ENCODE results near the gene DLG2.
A peak's percentile ranks its signal among the peaks of the same experiment; 100 is the strongest.

The DLG2 gene

DNA sequence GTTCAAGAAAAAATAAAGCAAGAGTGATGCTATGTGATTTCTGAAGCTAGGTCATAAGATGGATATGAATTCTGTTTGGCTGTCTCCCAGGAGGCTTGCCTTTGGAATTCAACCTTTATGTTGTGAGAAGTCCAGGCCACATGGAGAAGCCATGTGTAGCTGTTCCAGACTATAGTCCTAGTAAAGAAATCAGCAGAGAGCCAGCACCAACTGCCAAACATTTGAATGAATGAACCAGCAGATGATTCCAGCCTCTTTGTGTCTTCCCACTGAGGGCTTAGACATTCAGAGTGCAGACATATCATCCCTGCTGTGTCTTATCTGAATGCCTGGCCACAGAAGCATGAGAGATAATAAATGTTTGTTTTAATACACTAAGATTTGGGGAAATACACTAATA, 1150.6 kb downstream of the DLG2 start:
- DNase-seq (ENCODE audit: extremely low spot score, insufficient read length, low read depth) (no peak), FAIRE-seq (no peak)

DNA sequence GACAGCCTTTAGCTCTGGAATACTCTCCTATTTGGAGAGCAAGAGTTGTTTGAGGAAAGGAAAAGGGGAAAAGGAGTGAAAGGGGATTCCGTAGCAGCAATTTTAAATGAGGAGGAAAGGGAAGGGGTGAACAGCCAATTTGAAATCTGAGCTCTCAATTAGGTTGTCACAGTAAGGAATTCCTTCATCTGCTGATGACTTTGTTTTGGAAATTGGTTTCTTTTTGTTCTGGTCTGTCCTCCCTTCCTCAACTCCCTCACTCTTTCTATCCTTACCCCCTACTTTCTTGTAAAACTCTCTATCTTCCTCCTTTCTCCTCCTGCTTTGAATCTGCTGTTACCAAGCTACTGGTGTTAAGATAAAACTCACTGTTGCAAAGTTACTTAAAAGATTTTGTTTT, 1155.6 kb downstream of the DLG2 start:
- FAIRE-seq = no peak
- no peak for DNase-seq (ENCODE audit: extremely low spot score, insufficient read length, low read depth)

DNA sequence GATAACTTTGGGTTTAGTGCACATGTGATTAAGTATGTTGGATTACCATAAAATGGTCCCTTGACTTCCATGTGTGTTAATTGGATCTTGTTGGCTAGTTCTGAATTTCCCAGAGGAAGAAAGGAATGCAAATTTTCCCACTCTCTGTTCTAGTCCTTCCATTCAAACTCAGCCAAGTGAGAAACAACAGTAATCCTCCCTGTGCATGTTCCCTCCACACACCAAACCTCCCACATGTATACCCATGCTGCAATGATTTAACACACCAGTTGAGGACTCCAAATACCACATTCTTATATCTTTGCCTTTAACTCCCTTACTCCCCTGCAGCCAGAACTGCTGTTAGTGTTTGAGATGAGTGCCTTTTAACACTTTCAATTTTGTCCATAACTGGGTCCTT, 1158.9 kb downstream of the DLG2 start:
- DNase-seq (ENCODE audit: extremely low spot score, insufficient read length, low read depth) = no peak
- FAIRE-seq = no peak

DNA sequence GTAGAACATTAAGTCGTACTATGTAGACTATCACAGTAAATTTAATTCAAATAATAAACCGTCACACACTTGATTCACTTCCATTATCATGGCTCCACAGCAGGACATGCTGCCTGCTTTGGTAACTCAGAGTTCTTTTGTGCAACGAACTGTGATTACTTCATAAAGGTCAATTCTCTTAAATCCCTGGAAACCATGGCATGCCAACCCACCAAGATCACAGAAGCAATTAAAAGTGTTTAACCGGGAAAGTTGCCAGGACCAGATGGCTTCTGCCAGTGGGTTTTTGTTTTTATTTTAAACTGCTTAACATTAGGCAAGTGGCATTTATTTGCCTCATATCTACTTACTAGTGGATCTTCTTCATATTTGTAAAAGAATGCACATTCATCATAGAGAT, 1162.1 kb downstream of the DLG2 start:
- no peak for FAIRE-seq

DNA sequence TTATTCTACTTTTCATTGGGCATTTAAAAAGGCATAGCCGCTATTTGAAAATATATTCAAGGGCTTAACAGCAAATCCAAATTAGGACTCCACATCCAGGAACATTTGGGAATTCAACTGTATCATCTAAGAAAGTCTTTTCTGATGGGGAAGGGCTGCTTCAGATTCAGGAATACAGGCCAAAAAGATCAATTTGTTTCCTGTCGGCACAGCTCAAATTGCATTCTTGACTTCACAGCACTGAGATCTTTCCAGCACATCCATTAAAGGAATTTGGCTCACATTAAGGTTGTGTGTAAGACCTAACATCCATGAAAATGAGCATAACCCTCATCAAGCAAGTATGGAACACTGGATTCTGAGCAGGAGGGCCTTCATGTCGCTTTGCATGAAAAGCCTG, 1171.5 kb downstream of the DLG2 start:
- no peak for FAIRE-seq
- no peak for DNase-seq (ENCODE audit: extremely low spot score, insufficient read length, low read depth)

More for the DNA sequence above, 1162.1 kb downstream of the DLG2 start:
- no peak for DNase-seq (ENCODE audit: extremely low spot score, insufficient read length, low read depth)

DNA sequence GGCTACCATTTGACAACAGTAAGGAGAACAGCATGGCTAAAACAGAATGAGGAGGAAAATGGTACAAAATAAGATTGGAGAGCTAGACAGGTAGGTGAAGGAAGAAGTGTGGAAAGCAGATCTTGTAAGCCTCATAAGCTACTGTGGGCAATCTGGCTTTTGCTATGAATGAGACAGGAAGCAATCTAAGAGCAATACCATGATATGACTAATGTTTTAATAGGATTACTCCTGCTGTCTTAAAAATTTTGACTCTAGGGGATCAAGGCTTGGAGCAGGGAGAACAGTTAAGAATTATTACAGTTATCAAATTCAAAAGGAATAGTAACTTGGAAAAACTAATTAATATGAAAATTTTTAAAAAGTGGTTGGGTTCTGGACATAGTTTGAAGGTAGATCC, 1174.9 kb downstream of the DLG2 start:
- no peak for DNase-seq (ENCODE audit: extremely low spot score, insufficient read length, low read depth)
- no peak for FAIRE-seq

DNA sequence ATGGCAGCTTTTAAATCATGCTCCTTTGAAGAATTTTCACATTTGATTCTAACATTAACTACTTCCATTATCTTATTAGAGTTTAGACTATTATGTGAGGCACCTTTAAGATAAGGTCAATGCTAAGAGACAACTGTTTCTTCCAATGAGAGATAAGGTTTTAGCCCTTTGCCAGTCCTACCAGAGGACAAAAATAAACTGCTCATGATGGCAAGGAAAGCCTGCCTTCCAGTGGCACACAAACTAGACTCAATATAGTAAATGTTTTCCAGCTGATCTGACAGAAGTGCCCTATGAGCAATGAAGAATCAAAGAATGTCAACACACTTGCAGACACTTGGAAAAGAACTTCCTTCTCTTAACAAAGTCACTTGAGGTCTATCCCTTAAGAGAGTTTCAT, 1188.6 kb downstream of the DLG2 start:
- no peak for FAIRE-seq
- no peak for DNase-seq (ENCODE audit: extremely low spot score, insufficient read length, low read depth)

DNA sequence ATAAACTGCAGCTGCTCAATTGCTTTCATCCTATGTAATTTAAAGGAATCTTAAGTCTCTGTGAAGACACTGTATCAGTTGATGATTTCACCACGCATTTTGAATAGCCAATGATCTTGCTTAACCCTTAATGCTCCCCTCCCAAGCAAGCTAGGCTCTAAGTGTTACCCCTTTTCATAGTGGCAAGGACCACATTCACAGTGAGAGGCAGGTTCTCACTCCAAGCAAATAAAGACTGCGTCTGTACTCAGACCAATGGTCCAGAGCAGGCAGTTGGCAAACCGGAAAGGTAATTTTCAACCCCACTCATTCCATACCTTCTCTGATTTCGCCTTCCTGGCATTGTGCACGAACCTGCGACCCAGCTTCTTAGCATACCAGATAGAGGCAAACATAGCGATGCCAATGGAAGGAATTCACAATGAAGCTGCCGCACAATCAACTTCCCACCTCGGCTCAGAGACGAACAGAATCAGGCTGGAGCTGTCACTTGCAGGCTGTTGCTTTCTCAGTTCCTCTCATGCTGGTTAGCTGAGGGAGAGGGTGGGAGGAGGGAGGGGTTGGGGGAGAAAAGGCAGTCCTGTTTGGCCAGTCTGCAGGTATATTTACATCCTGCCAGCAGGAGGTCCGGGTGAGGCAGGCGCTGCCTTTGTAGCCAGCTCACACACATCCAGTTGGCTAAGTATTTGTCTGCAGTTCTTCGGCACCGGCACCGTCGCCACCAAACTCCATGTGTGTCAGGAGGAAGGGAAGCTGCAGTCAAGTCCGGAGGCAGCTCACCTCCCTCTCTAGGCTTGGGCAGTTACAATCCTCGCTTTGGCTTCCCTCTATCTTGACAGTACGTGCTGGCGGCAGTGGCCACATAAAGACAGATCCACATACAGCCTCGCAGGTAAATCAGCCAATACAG, 1189.8 kb downstream of the DLG2 start:
- DNase-seq (ENCODE audit: extremely low spot score, insufficient read length, low read depth) (peak; percentile 2), FAIRE-seq (peak; percentile 51)

DNA sequence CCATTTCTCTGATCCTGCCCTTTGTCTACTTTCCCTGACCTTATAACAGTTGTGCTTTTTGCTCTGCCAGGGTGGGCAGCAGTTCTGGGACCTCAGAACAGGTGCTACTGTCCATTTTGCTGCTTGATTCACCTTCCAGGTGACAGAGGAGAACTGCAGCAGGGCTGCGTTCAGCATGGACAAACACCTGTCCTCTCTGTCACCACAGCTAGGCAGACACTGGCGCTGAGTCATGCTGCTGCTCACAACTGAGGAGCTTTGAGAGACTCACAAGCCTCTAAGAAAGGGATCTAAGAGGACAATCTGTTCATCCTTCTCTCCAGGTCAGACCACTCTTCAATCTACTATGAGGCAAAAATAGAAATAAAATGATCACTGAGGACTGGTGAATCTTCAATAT, 1196.5 kb downstream of the DLG2 start:
- FAIRE-seq (no peak), DNase-seq (ENCODE audit: extremely low spot score, insufficient read length, low read depth) (no peak)

DNA sequence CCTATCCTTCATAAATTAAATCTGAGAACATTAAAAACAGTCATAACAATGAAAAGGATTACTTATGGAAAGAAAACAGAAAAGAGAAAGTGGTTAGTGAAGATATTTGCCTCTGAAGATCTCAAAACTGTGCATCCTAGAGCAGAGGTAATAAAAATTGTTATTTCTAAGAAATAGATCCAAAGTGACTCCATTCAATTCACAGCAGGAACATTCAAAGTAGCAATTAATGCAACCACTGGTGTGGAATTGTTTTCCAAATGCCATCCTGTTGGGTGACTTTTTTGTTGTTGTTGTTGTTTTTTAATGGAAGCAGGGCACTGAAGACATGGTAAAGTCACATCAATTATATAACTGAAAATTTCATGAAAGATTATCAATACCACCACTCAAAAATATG, 1201.5 kb downstream of the DLG2 start:
- DNase-seq (ENCODE audit: extremely low spot score, insufficient read length, low read depth) (no peak), FAIRE-seq (no peak)

DNA sequence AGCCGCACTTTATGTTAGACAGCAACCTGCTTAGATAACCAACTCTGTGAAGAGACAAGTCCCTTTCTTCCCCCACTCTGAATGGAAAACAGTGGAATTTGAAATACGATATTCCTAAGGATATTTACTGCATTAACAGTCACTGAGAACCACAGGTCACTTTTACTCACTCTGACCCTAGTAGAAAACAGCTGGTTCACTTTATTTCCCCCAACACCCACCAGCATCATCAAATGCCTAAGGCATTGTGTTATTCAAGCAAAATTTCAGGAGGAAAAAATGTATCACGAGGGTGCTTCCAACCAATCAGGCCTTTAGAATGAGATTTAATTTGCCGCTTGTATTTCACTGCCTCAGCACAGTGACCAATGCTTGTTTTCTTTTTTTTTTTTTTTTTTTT, 1206.9 kb downstream of the DLG2 start:
- FAIRE-seq (no peak), DNase-seq (ENCODE audit: extremely low spot score, insufficient read length, low read depth) (no peak)

DNA sequence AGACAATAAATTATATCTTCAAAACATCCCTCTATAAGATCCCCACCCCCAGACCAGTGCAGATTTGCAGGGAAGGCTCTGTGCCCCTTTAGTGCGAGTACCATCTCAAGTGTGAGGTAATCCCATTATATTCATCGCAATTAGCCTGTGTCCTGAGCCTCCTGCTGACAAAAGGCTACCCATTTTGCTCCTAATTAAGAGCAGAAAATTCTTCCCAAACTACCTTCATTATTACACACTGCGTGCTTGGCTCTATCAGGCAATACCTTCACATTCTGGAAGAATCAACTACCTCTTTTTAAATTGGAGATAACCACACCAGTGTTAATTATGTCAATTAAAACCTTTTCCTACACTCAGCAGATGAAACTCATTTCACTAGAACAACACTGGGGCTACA, 1207.5 kb downstream of the DLG2 start:
- DNase-seq (ENCODE audit: extremely low spot score, insufficient read length, low read depth) = no peak
- FAIRE-seq = no peak

DNA sequence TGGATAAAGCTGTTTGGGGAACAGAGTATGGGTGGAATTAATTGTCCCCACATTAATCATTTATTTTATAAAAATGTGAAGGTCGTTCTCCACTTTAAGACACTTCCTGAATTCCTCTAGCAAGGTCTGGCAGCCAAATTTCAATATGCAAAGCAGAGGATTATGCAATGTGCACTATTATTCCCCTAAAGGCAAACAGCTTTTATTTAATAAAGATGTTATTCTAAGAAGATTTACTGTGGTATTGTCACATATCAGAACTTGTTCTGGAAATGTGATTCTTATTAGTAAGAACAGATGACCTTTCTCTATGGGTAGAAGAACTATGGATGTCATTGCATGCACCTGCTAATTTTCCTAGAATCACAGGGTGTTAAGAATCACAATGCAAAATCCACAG, 1212.2 kb downstream of the DLG2 start:
- no peak for DNase-seq (ENCODE audit: extremely low spot score, insufficient read length, low read depth)
- FAIRE-seq = no peak

DNA sequence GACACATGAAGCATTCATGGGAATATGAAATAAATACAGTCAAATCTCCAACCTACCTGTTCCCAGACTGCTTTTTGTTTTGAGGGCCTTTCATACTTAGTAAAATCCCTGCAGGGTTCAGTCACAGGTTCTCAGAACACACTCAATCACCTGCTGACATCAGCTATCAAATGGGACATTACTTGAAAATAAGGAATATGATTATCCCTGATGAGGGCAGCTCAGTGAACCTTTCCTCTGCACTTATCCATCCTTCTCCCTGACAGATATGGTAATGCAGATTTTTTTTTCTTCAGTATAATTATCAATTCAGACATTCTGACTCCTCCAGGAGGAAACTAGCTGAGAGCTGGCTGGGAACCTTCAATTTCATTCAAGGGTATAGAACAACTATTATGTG, 1213.6 kb downstream of the DLG2 start:
- DNase-seq (ENCODE audit: extremely low spot score, insufficient read length, low read depth) = no peak

DNA sequence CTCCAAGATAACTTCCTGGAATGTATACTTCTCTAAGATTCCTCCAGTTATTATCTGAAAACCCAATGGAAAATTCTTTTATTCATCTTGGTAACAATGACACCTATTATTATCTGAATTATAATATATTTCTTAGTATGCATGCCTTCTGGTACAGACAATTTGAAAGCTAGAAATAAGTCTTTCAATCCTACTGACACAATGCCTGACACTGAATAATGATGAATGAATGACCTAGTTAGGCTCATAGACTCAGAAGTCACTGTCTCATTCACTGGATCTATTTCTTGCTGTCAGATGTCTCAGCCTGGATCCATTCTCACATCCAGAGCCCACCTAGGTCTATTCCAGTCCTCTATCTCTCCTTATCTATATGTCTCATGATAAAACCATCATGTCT, 1214.3 kb downstream of the DLG2 start:
- FAIRE-seq (no peak), DNase-seq (ENCODE audit: extremely low spot score, insufficient read length, low read depth) (no peak)

More for the DNA sequence above, 1213.6 kb downstream of the DLG2 start:
- no peak for FAIRE-seq

DNA sequence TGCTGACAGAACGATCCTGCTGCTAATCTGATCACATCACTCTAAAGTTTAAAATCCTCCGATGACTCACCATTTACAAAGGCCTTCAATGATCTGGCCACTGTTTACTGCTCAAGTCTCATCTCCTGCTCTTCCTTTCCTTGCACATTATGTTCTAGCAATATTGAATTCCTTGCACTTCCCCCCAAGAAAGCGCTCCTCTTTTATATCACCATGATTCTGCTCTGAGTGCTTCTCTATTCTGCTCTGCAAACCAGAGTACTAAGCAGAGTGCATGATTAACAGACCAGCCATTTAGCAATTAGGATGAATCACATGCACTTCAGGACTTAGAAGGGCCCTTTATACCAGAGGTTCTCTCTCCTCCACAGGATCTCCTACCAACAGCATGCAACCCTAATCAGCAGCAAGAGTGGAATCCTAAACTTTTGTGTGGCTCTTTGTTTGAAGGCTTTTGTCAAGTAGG, 1218.2 kb downstream of the DLG2 start:
- no peak for DNase-seq (ENCODE audit: extremely low spot score, insufficient read length, low read depth)
- no peak for FAIRE-seq

DNA sequence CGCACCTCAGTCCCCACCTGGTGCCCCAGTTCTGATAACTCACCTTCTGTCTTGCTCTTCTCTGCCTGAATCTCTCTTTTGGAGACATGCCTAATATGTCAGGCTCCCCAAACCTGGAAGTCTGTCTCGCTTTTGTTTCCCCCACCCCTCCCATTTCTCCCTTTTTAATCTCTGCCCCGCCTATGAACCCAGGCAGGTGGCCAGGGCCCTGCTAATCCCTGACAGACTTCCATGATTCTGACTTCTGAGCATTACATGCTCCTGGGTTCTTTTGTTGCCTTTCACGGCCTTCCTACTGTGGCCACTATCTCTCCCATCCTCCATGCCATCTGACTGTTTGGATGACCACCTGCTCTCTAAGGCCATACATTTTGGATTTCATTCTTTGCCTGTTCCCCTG, 1220.1 kb downstream of the DLG2 start:
- no peak for DNase-seq (ENCODE audit: extremely low spot score, insufficient read length, low read depth)
- FAIRE-seq = no peak

DNA sequence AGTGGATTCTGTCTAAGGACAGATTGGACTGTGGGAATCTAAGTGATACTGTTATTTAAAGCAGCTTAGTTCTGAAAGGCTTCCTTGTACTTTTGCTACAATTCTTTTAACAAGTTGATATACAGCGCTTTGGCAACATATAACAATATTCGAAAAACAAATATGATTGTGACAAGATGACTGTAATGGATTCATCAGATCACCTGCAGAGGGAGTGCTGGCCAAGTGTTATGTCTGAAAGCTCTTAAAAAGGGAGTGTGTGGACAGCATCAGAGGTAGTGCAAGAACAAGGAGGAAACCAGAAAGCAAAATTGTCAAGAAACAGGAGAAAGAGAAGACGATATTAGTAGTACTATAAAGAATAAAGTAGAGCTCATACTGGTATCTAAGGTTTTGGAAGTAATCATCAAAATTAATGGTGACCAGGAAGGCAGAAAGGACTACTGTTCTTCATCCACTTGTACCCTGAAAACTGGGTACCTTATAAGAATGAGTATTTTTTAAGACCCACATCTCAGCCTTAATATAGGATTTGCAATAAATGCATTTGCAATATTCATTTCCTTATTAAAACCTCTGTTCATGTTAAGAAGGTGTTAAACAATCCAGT, 1229.0 kb downstream of the DLG2 start:
- DNase-seq (ENCODE audit: extremely low spot score, insufficient read length, low read depth) = no peak
- FAIRE-seq = no peak

DNA sequence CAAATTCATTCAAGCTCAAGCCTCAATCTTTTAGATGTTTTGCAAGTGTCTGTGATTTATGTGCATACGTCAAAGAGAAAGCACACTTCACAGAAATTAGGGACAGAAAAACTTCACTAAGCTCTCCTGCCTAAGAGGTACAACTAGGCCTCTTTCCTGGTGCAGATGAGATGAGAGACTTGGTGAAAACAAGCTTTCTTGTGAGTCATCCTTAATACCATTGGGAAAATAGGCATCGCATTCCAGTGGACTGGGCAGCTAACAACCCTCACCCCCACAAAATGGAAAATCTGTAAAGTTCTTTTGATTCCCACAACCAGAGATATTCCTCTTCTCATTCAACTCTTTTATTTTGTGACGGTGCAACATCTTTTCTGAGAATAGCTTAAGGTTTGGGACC, 1230.6 kb downstream of the DLG2 start:
- DNase-seq (ENCODE audit: extremely low spot score, insufficient read length, low read depth) = no peak
- FAIRE-seq = no peak

DNA sequence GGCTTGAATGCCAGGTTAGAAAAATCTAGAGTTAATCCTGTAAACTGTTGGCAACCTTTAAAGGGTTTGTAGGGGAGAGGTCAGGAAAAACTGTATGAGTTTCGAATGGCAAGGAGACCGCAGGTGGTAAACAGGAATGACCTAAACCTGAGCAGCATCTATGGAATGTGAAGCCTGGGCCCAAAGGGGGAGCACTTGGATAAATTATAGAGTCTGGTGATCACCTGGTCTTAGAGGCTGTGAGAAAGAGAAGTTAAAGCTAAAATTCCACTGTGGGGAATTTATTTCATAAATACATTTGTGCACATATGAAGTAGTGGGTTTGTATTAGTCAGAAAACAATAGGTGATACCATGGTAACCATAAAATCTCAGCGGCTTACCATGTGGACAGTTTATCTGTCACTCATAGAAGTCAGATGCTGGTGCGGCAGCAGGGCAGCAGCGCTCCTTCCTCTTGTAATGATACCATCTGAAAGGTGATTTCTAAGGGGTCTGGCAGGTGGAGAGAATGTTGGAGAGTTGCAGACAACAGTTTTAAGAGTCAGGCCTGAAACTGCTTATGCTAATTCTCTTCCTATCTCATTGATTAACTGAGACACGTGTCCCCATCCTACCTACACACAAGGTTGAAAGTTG, 1236.6 kb downstream of the DLG2 start:
- no peak for DNase-seq (ENCODE audit: extremely low spot score, insufficient read length, low read depth)
- FAIRE-seq = no peak

DNA sequence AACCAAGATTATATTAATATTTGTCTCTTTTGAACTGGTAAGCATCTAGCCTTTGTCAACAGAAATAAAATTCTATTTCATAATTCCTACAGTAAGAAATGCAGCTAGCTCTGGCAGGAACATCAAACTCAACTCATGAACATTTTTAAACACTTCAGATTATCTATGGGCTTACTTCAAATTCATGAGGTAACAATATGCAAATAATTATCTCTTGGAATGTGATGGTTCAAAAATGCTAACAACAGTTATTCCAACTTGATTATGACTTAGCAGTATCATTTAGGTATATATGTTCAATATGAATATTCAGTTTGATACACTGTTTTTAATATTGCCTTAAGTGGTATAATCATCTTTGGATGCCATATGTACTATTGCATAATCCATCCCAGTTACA, 1237.4 kb downstream of the DLG2 start:
- FAIRE-seq = no peak

More for the DNA sequence above, 1237.4 kb downstream of the DLG2 start:
- no peak for DNase-seq (ENCODE audit: extremely low spot score, insufficient read length, low read depth)

Measured in GM18507 (cell line).